HG02610 (cell line): ENCODE results near the gene NOP16.

Source experiments
- ATAC-seq: cut with Tn5 transposase; IDR thresholded peaks from one replicate; pipeline ENCODE4 v1.9.1; 2021; ENCODE audit warnings: mild to moderate bottlenecking, moderate library complexity; ENCODE audit not compliant: unreplicated experiment

NOP16 gene

DNA sequence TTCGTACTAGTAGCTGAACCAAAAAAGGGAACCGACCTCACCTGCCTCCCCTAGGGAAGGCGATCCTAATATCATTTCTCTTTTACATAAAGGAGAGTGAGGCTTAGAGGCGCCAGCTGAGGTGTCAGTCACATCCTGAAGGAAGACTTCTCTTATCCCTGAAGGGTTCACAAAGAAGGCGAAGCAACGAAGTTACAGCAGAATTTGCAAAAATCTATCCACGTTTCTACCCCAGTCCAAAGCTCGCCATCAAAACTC is 26.2 kb downstream of the NOP16 start:
- peak; percentile 7 for ATAC-seq

DNA sequence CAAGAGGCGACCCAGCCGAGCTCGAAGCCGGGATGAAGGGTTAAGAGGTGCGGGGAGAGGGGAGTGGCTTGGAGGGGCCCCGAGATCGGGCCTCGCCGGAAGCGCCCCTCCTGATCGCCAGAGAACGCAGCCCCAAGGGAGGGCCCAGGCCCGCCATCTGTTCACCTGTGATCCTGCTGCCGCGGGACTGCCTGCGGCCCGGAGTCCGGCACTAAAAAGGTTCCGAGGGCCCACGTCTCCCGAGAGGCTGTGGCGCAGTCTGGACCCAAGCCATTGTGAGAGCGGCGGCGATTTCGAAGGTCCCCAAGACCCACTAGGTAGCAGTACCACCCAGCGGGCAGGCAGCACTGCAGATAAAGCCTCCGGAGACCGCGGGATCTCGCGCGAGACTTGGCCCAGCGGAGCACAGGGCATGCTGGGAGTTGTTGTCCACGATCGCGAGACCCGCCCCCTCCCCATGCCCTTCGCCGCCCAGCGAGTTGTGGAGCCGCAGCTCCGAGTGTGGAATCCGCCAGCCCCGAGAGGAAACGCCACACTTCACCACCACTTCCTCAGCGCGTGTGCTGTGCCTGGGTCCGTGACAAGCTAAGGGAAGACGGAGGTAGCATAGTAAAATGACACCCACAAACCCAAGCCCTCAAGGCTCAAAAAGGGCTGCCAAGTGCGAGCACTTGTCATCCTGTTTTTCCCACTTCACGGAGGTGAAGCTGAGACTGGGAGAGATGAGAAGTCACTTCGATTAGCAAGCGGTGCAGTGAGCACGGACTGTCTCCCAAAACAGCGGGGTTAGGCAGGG is 26.8 kb downstream of the NOP16 start, which contains the start of gene KIAA1191:
TSS of gene KIAA1191 (minus strand) at position 328 of the 796 bp plus-strand sequence. CDS start 2,256 bp downstream, outside the sequence.
- ATAC-seq = peak; percentile 83

DNA sequence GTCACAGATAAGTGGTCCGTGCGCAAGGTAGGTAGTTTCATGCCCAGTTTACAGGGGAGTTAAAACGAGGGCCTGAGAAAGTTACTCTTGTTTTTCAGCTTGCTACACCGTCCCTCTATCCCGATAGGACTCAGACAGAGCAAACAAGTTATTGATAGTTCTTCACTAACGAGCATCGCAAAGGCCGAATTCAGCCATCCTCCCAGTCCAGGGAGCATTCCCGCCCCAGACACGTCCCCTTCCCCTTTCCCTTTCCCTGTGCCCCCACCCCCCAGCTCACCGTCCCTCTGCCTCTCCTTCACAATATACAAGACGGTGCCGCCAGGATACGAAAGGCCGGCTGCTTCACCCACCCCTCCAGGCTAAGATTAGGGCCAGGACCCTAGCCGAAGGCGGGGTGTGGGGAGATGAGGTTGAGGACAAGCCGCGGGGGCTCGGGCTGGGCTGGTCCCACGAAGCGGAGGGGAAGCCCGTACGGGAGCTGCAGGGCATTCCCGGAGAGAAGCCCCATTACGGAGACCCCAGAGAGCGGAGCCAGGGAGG is 27.4 kb downstream of the NOP16 start:
- no peak for ATAC-seq

DNA sequence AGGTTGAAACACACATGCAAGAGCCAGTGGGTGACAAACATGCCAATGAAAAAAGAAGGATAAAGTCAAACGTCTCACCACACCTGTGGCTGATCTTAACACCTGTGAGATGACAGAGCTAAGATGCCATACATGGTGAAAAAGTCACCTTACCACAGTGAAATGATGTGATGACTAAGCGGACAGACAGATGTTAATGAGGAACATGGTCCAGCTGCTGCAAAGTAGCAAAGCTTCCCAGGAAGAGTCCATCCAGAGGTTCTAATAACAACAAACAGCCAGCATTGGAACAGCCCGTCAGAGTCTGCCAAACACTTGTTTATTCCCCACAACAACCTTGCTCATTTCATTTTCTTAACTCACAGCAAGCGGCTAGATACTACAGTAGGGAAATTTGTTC is 28.7 kb downstream of the NOP16 start:
- ATAC-seq = no peak

DNA sequence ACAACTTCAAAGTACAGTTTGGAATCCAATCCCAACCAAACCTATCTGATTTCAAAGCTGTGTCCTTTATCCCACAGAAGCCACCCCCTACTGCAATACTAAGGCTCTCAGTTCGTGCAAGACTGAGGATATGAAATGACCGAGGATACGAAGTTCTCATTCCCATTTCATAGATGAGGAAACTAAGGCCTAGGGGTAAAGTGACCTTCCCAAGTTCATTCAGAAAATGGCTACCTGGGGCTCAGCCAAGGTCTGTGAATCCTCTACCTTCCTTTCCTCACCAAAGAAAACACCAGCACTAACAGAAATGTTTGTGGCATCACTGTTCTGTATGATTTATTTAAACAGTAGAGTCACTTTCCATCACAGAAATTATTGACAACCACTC is 32.2 kb downstream of the NOP16 start:
- no peak for ATAC-seq

DNA sequence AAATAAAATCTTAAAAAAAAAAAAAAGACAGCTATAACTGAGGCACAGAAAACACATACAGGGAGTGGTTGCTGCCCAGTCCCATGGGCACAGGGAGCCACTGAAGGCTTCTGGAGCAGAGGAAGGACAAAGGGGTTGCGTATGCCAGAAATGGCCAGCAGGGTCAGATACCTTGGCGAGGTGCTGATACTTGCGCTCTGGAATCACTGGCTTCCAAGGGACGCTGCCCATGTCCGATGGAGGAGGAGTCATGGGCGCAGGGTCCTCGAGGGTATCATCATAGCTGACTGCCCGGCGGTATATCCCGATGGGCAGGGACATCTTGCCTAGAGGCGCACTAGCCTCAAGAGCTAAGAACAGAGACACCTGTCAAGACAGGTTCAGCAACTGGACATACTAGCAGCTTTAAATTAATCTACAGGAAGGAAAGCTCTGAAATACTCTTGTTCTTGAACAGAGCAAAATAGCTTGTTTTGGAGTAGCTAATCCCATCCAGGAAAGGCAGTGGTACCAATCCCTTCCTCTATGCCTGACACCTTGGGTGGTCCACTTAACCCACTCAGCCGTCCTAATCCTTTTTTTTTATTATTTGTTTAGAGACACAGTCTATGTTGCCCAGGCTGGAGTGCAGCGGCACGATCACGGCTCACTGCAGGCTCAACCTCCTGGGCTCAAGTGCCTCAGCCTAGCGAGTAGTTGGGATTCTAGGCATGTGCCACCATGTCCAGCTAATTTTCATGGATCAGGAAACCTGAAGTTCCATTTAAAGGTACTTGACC is 32.8 kb downstream of the NOP16 start:
- ATAC-seq = no peak

DNA sequence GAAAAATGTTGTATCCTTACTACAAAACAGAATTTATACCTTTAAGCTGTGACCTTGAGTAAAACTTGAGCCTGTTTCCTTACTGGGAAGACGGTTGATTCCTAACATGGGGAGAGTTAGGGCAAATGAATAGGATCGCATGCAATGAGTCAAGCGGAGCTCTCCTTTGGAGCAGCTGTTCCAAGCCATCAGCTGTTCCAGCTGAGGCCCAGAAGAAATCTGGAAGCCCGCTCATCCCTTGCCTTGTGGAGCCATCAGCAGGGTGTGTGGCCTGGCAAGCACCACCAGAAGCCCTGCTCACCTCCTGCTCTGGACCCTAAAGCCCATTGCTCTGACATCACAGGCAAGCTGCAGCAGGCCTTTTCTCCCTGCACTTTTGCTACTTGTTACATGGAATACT is 34.9 kb downstream of the NOP16 start:
- no peak for ATAC-seq

DNA sequence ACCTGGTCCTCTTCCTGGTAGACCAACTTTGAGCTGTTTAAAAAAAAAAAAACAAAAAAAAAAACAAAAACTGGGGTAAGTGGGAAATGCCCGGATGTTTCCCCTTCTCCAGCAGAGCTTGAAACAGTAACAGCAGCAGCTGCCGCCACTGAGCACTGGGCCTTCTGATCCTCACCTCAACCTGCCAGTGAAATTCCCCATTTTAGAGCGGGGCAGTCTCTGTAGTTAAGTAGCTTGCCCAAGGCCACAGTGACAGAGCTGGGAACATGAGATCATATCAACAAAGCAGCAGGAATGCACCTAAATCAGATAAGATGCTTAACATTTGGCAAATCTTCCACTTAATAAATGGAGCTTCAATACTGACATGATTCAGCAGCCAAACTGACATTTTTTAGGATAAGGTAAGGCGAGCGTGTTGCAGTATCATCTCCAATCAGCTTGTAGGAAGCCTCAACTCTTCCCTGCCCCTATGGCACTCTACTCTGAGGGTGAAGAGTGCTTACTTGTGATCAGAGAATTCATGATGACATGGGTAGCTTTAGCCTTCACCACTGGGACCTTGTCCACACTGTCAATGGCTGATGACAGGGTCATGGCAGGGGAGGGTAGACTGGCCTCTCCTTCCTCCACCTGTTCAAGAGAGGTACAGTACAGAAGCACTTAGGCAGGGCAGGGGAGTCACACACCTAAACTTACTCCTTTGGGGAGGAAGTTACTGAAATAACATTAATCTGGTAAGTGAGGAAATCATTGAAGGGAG is 36.1 kb downstream of the NOP16 start:
- peak; percentile 90 for ATAC-seq

DNA sequence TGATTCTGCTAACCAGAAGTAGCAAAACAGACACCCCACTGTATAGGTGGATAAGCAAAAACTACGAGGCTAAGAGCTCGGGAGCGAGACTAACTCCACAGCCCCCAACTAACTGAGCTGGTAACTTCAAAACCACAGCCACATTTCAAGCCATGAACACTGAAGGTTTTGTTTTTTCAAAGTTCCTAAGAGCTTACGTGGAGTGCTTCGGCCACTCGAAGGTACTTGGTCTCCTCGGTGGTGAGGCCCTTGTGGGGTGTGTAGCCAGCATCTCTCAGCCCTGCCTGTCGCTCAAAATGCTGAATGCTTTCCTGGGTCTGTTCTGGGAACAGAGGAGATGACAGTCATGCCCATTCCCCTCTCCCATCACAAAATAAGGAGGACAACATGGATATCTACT is 38.0 kb downstream of the NOP16 start:
- no peak for ATAC-seq

DNA sequence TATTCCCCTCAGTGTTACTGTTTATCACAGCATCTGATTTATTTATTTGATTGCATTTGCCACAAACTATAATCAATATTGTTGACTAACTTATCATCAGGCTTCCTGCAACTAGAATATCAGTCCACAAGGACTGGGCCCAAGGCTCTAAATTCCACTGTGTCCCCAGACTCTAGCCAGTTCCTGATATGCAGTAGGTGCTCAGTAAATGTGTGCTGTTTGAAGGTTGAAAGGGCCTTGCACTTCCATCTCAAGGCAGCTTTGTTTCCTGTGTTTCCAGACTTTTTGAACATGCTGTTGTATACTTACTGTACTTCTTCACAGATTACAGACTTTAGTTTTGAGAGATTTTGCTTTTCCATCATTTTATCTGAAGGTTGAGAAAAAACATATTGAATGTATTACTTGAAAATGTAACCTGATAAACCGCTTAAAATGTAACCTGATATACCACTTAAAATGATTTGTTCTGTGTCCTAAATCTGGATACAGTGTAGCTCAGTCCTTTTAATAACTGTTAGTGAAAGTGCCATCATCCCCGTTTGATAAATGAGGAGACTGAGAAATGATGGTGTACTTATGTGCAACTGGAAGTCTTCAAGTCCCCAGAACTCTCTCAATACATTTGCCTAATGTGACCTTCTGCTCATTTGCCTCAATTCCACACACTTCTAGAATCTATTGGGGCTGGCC is 45.5 kb downstream of the NOP16 start:
- no peak for ATAC-seq

DNA sequence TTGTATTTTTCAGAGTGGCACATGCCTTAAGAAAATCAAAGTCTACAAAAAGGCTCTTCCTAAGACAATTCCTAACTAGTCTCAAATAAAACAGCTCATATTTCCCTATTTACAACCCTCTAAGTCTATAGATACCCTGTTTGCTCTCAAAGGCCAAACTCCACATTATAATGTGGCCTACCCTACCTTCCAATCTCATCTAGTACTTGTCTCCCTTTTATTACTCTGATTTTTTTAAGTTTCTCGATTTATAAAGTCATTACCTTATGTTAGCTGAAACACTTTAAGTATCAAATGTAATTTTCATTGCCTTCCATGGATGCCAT is 46.3 kb downstream of the NOP16 start:
- no peak for ATAC-seq

DNA sequence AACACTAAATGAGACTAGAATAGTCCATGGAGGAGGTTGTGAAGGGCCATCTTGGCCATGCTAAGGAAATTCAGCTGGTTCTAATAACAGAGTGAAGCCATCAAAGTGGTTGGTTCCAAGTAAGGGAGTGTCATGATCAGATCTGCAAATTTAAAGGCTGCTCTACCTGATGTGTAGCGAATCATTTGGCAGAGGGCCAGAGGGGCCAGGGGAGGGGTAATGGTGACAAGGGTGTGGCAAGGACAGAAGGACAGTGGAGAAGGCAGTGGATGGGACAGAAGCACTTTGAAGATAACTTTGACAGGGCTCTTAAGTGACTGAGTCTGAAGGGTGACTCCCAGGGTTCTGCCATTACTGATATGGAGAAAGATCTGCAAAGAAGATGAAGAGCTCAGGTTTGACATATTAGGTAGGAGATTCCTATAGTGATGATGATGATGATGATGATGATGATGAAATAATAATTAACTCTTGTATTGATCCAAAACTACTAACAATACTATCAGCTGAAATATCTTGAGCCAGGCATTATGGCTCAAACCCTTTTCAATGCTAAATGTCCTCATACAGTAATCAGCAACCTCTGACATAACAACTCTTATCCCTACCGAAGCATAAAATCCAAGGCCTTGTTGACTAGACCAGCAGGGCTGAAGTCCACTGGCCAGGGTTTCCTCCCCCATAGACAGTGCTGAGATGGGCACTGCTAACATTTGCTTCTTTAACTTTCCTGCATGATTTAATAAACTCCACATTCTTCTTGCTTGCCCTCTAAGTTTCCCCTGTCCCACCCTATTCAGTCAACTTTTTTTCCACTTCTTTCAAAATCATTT is 46.9 kb downstream of the NOP16 start:
- ATAC-seq = no peak

DNA sequence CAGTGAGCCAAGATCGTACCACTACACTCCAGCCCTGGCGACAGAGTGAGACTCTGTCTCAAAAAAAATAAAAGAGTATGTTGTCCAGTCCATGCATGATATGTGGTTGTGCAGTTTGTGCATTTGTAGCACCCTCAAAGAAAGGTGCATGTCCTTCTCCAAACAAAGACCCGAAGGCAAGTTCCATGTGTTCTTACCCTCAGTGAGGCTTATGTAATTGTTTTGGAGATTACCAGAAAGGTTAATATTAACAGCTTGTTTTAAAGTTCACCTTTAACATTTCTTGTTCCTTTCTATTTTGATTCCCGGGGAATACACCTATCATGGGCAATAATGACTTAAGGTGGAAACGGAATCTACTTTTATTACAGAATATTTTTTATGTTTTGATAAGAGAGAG is 49.1 kb downstream of the NOP16 start:
- ATAC-seq = no peak

DNA sequence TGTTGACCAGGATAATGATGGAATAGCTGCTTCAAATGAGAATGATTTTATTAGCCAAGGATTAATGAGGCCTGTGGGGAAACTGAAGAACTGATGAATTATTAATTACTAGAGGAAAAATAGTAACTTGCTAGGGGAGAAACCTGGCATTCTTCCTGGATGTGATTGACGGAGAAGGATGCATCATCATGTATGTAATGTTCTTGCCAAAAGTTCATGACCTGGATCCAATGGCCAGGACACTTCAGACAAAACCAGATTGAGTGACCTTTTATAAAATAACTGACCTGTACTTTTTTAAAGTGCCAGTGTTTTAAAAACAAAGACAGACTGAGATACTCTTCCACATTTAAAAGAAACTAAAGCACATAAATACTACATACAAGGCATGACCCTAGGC is 50.5 kb downstream of the NOP16 start:
- no peak for ATAC-seq

DNA sequence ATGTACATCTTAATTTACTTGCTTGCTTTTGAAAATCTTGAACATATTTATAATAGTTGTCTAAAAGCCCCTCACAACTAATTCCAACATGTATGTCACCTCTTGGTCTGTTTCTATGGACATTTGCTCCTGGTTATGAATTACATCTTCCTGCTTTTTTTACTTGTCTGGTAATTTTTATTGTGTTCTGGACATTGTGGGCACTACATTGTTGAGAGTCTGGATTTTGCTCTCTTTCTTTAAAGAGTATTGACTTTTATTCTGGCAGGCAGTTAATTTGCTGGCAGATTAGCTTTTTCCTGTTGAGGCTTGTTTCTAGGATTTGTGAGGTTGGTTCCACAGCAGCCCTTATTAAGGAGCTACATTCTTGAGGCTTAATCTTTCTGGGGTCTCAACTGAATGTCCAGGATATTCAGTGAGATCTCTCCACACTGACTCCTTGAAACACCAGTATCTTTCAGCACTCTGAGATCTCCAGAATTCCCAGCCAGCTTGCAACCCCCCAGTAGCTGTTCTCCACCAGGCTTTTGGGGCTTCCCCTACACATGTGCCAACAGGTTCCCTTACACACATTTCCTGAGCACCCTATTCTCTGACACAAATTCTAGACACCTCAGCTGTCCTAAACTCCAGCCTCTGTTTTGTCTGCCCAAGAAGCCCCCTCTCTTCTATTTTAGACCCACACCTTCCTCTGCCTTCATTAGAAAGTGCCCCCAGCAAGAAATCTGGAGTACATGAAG is 54.2 kb downstream of the NOP16 start:
- ATAC-seq = no peak
